HEK293T (cell line): ENCODE results near the gene TBPL1.

Experiments used
- FOXA1 ChIP-seq: fragments of 450-650 bp; IDR thresholded peaks from 2 replicates; pipeline ENCODE4 v1.6.1; 2016; ENCODE audit warnings: mild to moderate bottlenecking
- L3MBTL2 ChIP-seq: fragments of 450-650 bp; conservative IDR thresholded peaks from 2 replicates; pipeline ENCODE4 v1.6.1; 2016; ENCODE audit warnings: mild to moderate bottlenecking
- NFRKB ChIP-seq: fragments of 450-650 bp; IDR thresholded peaks from 2 replicates; pipeline ENCODE4 v1.6.1; 2016; ENCODE audit warnings: mild to moderate bottlenecking, moderate library complexity
- SP1 ChIP-seq: fragments of 450-650 bp; IDR thresholded peaks from 2 replicates; pipeline ENCODE4 v1.6.1; 2017
- SUZ12 ChIP-seq: fragments of 450-650 bp; IDR thresholded peaks from 2 replicates; pipeline ENCODE4 v1.6.1; 2016; ENCODE audit warnings: mild to moderate bottlenecking

DNA sequence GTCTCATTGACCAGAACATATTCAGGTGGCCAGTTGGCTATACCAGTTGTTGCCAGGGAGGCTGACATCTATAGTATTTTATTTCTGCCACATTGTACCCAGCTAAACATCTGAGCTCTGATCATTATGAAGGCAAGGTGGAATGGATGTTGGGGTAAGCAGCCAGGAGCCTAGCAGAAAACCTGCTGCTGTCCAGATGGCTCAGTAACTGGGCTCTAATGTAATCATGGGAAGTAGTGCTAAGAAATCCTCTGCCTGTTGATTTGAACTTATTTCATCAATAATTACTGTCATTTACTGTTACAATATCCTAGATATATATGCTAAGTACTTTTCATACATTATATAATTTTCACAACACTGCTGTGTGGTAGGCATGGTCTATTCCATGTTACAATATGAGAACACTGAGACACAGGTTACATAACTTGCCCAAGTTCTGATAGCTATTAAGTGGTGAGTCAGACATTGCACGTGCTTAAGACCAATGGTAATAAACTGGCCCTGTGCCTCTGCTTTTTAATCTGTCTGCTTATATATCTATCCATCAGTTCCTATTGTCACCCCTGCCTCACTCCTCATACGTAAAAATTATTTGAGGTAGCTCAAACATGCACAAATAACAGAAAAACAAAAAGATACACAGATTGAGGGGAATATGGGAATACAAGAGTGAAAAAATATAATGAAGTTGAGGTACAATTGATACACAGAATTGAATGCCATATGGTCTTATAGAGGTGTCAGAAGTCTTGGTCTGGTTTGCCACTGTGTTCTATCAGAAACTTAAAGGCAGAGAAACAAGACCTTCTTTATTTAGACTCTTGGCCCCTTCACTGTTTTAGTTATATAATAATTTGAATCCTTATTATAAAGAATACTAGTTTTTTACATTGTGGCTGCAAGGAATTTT, 25.2 kb downstream of the TBPL1 start:
- TF ChIP-seq L3MBTL2 (no peak), NFRKB (no peak), SUZ12 (no peak), FOXA1 (no peak), SP1 (no peak)
